ENCODE data around the gene ZSWIM1.

- no peak for TF ChIP-seq CTCF (IDR thresholded peaks at IDR 0.05)
- no peak for TF ChIP-seq EZH2 (IDR thresholded peaks at IDR 0.05; ENCODE audit: borderline replicate concordance, insufficient read depth, low read depth, low read length, poor library complexity, severe bottlenecking)
These were observed 29.0 kb downstream of the ZSWIM1 start for GRCh38 chr20:45909817-45910669.
